ENCODE data around the gene ZNF234.
"Not testable (repeated sequence)": the region's sequence is repeated elsewhere in the genome, so short reads cannot be mapped to it uniquely, and the experiment has no call there.

The ZNF234 gene

DNA sequence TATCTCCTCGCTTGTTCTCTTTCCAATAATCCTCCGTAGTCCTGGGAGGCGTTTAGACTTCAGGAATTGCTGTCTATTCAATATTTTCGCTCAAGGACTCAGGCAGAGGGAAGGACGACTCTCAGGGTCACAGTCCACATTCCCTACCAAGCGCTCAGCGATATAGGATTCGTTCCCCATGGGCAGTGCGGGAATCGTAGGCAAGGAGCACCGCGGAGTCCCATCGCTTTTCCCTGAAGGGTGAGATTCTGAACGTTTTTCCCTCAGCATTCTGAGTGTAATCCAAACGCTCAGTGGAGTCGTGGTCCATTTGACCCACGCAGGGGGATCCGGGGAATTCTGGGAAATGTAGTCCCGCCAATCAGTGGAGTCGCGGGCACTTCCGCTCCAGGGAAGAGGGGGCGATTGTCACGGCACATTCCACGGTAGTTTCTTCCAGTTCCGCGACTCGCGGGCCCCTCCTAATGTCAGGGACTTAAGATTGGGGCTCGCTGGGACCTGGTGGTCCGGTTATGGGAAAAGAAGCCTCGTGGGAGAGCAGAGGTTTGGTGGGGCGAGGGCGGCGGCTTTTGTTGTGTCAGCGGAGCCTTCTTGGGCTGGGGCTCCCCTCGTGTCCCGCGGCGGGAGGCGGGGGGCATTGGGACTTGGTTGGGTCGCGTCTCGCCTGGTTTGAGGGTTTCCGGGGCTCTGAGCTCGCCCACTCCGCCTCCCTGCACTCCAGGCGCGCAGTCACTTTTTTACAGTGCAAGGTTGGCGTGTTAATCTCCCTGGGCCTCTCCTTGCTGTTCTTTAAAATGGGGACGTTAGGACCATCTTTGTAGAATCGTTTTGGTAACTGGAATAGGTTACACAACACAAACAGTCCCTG lies at the start of gene ZNF234:
Gene ZNF234, plus strand, starts transcription at position 364 of the 868 bp plus-strand sequence. CDS start 3,079 bp downstream, outside the sequence.
- peak; percentile 8 for DNase-seq

GRCh38 chr19:44092108-44092507 lies 49.2 kb upstream of the ZNF234 start:
- no peak for DNase-seq

GRCh38 chr19:44093931-44094765 lies 47.2 kb upstream of the ZNF234 start, which contains the start of gene ZNF224:
ZNF224 (plus strand) TSS chr19:44094361; CDS start chr19:44097874, 3,513 bp downstream.
- peak; percentile 81 for DNase-seq

DNA sequence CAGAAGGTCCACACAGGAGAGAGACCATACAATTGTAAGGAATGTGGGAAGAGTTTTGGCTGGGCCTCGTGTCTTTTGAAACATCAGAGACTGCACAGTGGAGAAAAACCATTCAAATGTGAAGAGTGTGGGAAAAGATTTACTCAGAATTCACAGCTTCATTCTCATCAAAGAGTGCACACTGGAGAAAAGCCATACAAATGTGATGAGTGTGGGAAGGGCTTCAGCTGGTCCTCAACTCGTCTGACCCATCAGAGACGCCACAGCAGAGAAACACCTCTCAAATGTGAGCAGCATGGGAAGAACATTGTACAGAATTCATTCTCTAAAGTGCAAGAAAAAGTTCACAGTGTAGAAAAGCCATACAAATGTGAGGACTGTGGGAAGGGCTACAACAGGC lies 33.6 kb upstream of the ZNF234 start:
- no peak for DNase-seq

GRCh38 chr19:44109458-44109857 lies 31.9 kb upstream of the ZNF234 start:
- DNase-seq: no peak

DNA sequence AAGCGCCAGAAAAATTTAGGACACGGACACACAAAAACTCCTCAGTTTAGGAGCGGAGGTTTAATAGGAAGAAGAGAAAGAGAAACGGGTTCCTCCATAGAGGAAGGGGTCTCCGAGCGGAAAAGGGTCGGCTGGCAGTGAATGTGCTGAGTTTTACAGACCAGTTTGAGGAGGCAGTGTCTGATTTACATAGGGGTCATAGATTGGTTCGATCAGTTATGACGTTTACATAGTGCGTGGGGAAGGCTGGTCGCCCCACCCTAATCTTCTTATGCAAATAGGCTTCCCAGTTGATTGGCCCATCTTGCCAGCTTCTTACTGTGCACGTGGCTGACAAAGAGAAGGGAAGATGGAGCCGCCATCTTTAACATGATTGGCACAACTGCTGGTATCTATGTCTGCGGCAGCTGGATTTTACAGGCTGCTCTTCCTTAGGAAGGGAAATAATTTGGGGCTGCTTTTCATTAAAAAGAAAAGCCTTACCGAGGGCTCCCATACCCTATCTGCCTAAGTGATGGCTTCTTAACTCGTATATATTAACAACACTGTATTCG lies 29.4 kb upstream of the ZNF234 start:
- no peak for DNase-seq

DNA sequence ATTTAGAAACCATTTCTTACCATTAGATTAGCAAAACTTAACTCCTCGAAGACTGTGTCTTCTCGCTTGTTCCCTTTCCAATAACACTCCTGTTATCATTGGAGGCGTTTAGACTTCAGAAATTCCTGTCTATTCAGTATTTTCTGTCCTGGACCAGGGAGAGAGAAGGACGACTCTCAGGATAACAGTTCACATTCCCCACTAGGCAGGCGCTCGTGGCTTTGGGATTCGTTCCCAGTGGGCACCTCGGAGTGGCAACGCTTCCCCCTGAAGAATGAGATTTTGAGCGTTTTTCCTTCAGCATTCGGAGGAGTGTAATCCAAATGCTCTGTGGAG lies 28.6 kb upstream of the ZNF234 start:
- no peak for DNase-seq

DNA sequence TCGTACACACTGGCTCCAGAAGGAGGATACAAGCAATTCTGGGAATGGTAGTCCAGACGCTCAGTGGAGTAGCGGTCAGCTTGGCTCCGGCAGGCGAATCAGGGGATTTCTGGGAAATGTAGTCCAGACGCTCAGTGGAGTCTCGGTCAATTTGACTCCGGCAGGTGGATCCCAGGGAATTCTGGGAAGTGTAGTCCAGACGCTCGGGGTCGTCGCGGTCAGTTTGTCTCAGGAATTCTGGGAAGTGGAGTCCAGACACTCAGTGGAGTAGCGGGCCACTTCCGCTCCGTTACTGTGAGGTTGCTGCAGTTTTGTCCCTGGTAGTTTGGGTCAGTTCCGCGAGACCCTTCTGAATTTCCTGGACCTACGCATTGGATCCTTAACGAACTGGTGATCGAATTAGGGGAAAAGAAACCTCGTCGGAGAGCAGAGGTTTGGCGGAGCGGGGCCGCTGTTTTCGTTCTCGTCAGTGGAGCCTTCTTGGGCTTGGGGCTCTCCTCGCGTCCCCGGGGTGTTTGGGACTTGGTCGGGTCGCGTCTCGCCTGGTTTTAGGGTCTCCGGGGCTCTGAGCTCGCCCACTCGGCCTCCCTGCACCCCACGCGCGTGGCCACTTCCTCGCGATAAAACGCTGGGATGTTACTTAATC lies 28.1 kb upstream of the ZNF234 start, which contains the start of gene ZNF225:
Gene ZNF225, plus strand, starts transcription at position 262 of the 646 bp plus-strand sequence. CDS start 2,429 bp downstream, outside the sequence.
- peak; percentile 92 for DNase-seq

- no peak for DNase-seq
These were observed 27.5 kb upstream of the ZNF234 start for GRCh38 chr19:44113784-44114390.

- not testable (repeated sequence) for DNase-seq
These were observed 20.2 kb upstream of the ZNF234 start for GRCh38 chr19:44121162-44121561.

DNA sequence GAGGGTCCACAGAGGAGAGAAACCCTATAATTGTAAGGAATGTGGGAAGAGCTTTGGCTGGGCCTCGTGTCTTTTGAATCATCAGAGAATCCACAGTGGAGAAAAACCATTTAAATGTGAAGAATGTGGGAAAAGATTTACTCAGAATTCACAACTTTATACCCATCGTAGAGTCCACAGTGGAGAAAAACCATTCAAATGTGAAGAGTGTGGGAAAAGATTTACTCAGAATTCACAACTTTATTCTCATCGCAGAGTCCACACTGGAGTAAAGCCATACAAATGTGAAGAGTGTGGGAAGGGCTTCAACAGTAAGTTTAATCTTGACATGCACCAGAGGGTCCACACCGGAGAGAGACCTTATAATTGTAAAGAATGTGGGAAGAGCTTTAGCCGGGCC lies 9.4 kb upstream of the ZNF234 start:
- no peak for DNase-seq

GRCh38 chr19:44142059-44142433 lies 692 bp downstream of the ZNF234 start:
- DNase-seq: no peak

GRCh38 chr19:44149776-44150175 lies 8.4 kb downstream of the ZNF234 start:
- DNase-seq: no peak

- DNase-seq: no peak
These were observed 10.1 kb downstream of the ZNF234 start for GRCh38 chr19:44151491-44151890.

- DNase-seq: no peak
These were observed 15.1 kb downstream of the ZNF234 start for GRCh38 chr19:44156475-44156874.

- no peak for DNase-seq
These were observed 22.4 kb downstream of the ZNF234 start for GRCh38 chr19:44163789-44164188.

DNA sequence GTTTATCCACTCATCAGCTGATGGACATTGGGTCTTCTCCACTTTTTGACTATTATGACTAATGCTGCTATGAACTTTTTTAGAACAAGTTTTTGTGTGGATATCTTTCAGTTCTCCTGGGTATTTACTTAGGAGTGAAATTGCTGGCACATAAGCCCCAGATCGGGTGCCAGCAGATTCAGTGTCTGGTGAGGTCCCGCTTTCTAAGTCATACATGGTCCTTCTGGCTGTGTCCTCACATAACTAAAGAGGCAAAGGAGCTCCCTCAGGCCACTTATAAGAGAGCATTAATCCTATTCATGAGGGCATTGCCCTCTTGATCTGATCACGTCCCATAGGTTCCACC lies 22.9 kb downstream of the ZNF234 start:
- DNase-seq: no peak

DNA sequence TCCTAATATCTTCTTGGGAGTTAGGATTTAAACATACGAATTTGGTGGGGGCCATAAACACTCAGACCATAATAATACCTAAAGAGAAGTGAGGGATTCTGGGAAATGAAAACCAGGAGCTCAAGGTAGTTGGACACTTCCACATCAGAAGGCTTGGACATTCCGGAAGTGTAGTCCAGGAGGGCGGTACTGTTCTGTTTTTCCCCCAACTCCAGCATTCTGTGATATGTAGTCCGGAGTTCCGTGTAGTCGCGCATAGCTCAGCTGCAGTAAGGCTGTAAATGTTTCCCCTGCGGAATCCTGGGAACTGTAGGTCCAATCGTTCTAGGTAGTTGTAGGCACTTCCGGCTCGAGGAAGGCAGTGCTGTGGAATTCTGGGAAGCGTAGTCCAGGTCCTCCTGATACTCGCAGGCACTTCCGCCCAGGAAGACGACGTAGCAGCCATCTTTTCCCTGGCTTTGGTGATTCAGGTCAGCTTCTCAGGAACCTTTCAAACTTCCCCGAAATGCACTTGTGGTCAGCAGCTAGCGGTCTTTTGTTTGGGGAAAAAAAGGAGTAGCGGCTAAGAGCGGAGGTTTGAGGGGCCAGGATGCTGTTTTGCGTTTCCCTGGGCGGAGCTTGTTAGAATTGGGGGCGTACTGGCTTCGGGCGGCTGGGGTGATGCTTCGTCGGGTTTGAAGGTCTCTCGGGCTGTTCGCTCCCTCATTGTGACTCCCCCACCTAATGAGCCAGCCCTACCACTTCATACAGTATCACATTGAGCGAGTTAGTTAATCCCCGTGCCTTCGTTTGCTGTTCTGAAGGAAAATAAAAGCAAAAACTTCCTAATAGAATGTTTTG lies 23.5 kb downstream of the ZNF234 start, which contains the start of gene ZNF226:
Gene ZNF226, plus strand, starts transcription at position 428 of the 840 bp plus-strand sequence. CDS start 4,981 bp downstream, outside the sequence.
- peak; percentile 85 for DNase-seq

DNA sequence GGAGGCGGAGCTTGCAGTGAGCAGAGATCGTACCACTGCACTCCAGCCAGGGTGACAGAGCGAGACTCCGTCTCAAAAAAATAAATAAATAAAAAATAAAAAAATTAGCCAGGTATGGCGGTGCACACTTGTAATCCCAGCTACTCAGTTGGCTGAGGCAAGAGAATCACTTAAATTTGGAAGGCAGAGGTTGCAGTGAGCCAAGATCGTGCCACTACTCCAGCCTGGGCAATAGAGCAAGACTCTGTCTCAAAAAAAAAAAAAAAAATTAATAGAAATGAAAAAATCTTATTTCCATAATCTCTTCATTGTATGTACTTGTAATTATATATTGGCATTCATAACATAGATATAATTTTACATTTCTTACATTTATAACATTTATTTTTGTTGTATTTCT lies 29.3 kb downstream of the ZNF234 start:
- not testable (repeated sequence) for DNase-seq

DNA sequence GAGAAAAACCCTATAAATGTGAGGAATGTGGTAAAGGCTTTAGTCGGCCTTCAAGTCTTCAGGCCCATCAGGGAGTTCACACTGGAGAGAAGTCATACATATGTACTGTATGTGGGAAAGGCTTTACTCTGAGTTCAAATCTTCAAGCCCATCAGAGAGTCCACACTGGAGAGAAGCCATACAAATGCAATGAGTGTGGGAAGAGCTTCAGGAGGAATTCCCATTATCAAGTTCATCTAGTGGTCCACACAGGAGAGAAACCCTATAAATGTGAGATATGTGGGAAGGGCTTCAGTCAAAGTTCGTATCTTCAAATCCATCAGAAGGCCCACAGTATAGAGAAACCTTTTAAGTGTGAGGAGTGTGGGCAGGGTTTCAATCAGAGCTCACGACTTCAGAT lies 35.2 kb downstream of the ZNF234 start:
- DNase-seq: no peak

- DNase-seq: no peak
These were observed 39.6 kb downstream of the ZNF234 start for GRCh38 chr19:44180968-44181367.

Data from NCI-H2107 (cell line).